Activated CD8-positive, alpha-beta memory T cell treated with anti-CD3 and anti-CD28 coated beads for 4 hours (primary cell): ENCODE results near the gene CXCR6.

Experiments
- DNase-seq, 2 donors: peaks; one replicate each; pipeline ENCODE4 v3.0.0-alpha.2; 2020; ENCODE audit warnings: low read depth in 2 of 2

Gene CXCR6

GRCh38 chr3:45943207-45943846, at the start of gene CXCR6:
CXCR6 (plus strand) TSS chr3:45943464; CDS start chr3:45946482, 3,018 bp downstream.
- peak in 1 of 2 donors; percentile 34 for DNase-seq

- no peak for DNase-seq
Observed at GRCh38 chr3:45894015-45894414, 49.2 kb upstream of the CXCR6 start.

- no peak for DNase-seq
Observed at GRCh38 chr3:45895686-45896468, 47.4 kb upstream of the CXCR6 start.

- no peak for DNase-seq
Observed at GRCh38 chr3:45896956-45897355, 46.3 kb upstream of the CXCR6 start.

GRCh38 chr3:45904931-45905330, 38.3 kb upstream of the CXCR6 start:
- no peak for DNase-seq

GRCh38 chr3:45905755-45906154, 37.5 kb upstream of the CXCR6 start:
- DNase-seq = no peak

GRCh38 chr3:45906681-45907407, 36.4 kb upstream of the CXCR6 start:
- no peak for DNase-seq

- DNase-seq = no peak
Observed at GRCh38 chr3:45907769-45908705, 35.2 kb upstream of the CXCR6 start.

- DNase-seq = no peak
Observed at GRCh38 chr3:45908761-45909160, 34.5 kb upstream of the CXCR6 start.

GRCh38 chr3:45909542-45909941, 33.7 kb upstream of the CXCR6 start:
- no peak for DNase-seq

- no peak for DNase-seq
Observed at GRCh38 chr3:45910892-45911291, 32.4 kb upstream of the CXCR6 start.

- DNase-seq = no peak
Observed at GRCh38 chr3:45911511-45912226, 31.6 kb upstream of the CXCR6 start.

GRCh38 chr3:45912435-45912834, 30.8 kb upstream of the CXCR6 start:
- DNase-seq = no peak

- DNase-seq = no peak
Observed at GRCh38 chr3:45914362-45915058, 28.8 kb upstream of the CXCR6 start.

- DNase-seq = no peak
Observed at GRCh38 chr3:45915059-45915439, 28.2 kb upstream of the CXCR6 start.

GRCh38 chr3:45915518-45916231, 27.6 kb upstream of the CXCR6 start:
- peak; percentile 66 to 71 for DNase-seq

- DNase-seq = no peak
Observed at GRCh38 chr3:45917146-45917898, 25.9 kb upstream of the CXCR6 start.

- no peak for DNase-seq
Observed at GRCh38 chr3:45921158-45922038, 21.9 kb upstream of the CXCR6 start.
